Esophagus muscularis mucosa (tissue), 4 donors: ENCODE data around the gene MRTFA. TPM values are rescaled to one million over a fixed set of nuclear protein-coding genes. Genes with fewer than 3 reads are reported as not detected.

ENCODE experiments used
- DNase-seq: peaks from one replicate; pipeline ENCODE4 v3.0.0-alpha.2; 2017; ENCODE audit errors: extremely low spot score
- H3K27ac ChIP-seq, 4 donors: fragments of 200-600 bp; sonication (generic); replicated peaks in 1 of 4; 1 replicate in 3 of 4; 2 replicates in 1 of 4; pipeline ENCODE4 v1.5.1; 2016 to 2019; ENCODE audit warnings: mild to moderate bottlenecking in 1 of 4
- H3K27me3 ChIP-seq, 4 donors: fragments of 200-600 bp; sonication (generic); one replicate each; pipeline versions ENCODE4 v1.5.1 to v1.6.0; 2016 to 2019
- H3K36me3 ChIP-seq, 4 donors: fragments of 200-600 bp; sonication (generic); one replicate each; pipeline ENCODE4 v1.5.1; 2016 to 2019
- H3K4me1 ChIP-seq, 4 donors: fragments of 200-600 bp; sonication (generic); one replicate each; pipeline ENCODE4 v1.5.1; 2016 to 2019
- H3K4me3 ChIP-seq, 4 donors: fragments of 200-600 bp; sonication (generic); 1 replicate in 2 of 4; 2 replicates in 2 of 4; pipeline ENCODE4 v1.5.1; 2016 to 2019; ENCODE audit warnings: mild to moderate bottlenecking in 4 of 4, moderate library complexity in 1 of 4
- H3K9me3 ChIP-seq, 4 donors: fragments of 200-600 bp; sonication (generic); 1 replicate in 3 of 4; 2 replicates in 1 of 4; pipeline ENCODE4 v1.5.1; 2016 to 2019
- EP300 ChIP-seq: sonication (generic); formaldehyde crosslinking; IDR thresholded peaks from one replicate; pipeline ENCODE4 v1.6.1; 2017; ENCODE audit warnings: antibody characterized with exemption
- POLR2A ChIP-seq: fragments of 450-650 bp; IDR thresholded peaks from one replicate; pipeline ENCODE4 v1.6.1; 2017; ENCODE audit warnings: antibody characterized with exemption, moderate library complexity, mild to moderate bottlenecking, low read depth
- POLR2AphosphoS5 ChIP-seq, 2 donors: sonication (generic); formaldehyde crosslinking; IDR thresholded peaks; one replicate each; pipeline ENCODE4 v1.6.1; 2017; ENCODE audit warnings: antibody characterized with exemption in 2 of 2
- WGBS: methylation state at CpG from one replicate; pipeline ENCODE4 v1.1.5; 2018; 5-methylcytosine and 5-hydroxymethylcytosine counted together
- intact Hi-C: fragments of 100-400 bp; cut with DNase I; formaldehyde crosslinking; loops from one replicate; pipeline ENCODE4 v1.15.1; 2023
- total RNA-seq, 4 donors: library from RNA; depleted of rRNA; stranded (reverse); fragments of >200 nt; gene quantifications; one replicate each; pipeline versions ENCODE4 v1.1.0 to v1.2.1, GENCODE V29; 2016
- TF ChIP-seq, protein P1 (sequence below), 3 experiments: fragments of 200-600 bp in 2 of 3; fragments of 450-650 bp in 1 of 3; sonication (generic) in 2 of 3; IDR thresholded peaks; one replicate each; pipeline ENCODE4 v1.5.1; 2017 to 2019; ENCODE audit warnings: antibody characterized with exemption in 3 of 3, mild to moderate bottlenecking in 2 of 3, moderate library complexity in 1 of 3

The MRTFA gene
- total RNA-seq, 4 donors from 2014 or later: 55.6 to 88.7 (median 73.6) TPM

DNA sequence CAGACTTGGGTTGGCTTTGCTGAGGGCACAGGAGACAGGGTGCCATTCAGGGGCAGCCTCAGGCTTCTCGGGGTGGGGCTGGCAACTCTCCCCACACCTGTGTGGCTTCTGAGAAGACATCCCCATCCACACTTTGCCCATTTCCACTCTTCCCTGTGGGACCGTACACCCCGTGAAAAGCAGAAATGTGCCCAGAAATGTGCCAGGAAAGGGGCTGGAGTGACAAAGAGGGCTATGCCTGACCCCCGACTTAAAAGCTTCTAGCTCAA, 215.5 kb downstream of the MRTFA start:
- DNase-seq: no peak
- intact Hi-C loops: no loop called here
- no peaks in the 10 kb centered on the region for H3K27me3 ChIP-seq

DNA sequence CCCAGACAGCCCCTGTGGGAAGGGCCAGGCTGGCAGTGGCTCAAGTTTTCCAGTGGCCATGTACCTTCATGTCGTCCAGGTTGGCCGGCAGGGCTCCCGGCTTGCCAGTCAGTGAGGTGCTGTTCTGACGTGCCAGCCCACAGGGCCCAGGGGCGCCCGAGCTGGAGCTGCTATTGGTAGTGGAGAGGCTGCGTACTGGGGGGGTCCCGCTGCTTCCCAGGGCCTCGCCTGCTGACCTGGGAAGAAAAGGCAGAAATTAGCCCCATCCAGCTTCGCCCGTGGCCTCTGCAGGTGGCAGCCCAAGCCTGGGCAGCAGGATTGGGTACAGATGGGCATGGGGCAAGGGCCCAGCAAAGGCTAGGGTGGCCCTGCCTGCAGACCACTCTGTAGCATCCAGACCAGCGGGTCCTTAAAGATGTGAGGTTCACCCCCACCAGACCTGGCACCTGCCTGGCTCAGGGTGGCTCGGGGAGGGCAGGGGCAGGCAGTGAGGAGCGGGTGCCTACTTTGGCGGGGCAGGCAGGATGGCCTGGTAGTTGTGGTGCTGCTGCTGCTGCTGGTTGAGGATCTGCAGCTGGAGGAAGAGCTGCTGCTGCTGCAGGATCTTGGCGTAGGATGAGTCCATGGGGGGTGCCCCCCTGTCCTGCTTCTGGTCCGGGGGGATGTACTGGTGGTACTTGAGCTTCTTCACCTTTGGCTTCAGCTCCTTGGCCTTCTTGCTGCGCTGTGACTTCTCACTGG, 216.0 kb downstream of the MRTFA start:
- peaks cover 0 to 28% (median 15%) of the 10 kb centered on the region in 4 donors for H3K4me1 ChIP-seq
- intact Hi-C loops: no loop called here
- peaks cover 66 to 99% (median 95%) of the 10 kb centered on the region in 4 donors for H3K36me3 ChIP-seq
- WGBS: 96% methylated on average over 9 of the region's 18 CpGs
- no peak overlapping the region for H3K4me3 ChIP-seq
- no peak for TF ChIP-seq EP300
- no peak for TF ChIP-seq POLR2AphosphoS5 (IDR thresholded peaks at IDR 0.05)
- TF ChIP-seq, protein P1, sequence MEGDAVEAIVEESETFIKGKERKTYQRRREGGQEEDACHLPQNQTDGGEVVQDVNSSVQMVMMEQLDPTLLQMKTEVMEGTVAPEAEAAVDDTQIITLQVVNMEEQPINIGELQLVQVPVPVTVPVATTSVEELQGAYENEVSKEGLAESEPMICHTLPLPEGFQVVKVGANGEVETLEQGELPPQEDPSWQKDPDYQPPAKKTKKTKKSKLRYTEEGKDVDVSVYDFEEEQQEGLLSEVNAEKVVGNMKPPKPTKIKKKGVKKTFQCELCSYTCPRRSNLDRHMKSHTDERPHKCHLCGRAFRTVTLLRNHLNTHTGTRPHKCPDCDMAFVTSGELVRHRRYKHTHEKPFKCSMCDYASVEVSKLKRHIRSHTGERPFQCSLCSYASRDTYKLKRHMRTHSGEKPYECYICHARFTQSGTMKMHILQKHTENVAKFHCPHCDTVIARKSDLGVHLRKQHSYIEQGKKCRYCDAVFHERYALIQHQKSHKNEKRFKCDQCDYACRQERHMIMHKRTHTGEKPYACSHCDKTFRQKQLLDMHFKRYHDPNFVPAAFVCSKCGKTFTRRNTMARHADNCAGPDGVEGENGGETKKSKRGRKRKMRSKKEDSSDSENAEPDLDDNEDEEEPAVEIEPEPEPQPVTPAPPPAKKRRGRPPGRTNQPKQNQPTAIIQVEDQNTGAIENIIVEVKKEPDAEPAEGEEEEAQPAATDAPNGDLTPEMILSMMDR (IDR thresholded peaks at IDR 0.05): no peak
- TF ChIP-seq POLR2A: no peak
- no peak for DNase-seq
- H3K27me3 ChIP-seq: no peaks in the 10 kb centered on the region
- no peaks in the 10 kb centered on the region for H3K9me3 ChIP-seq
- no peak overlapping the region for H3K27ac ChIP-seq

More for the DNA sequence above, 215.5 kb downstream of the MRTFA start:
- 93% methylated on average over 4 of the region's 4 CpGs for WGBS
- Histone ChIP-seq H3K4me3 (no peak overlapping the region), H3K9me3 (no peaks in the 10 kb centered on the region), H3K27ac (no peak overlapping the region), H3K36me3 (peaks cover 69 to 100% (median 99%) of the 10 kb centered on the region in 4 donors), H3K4me1 (peaks cover 0 to 28% (median 13%) of the 10 kb centered on the region in 4 donors)
- TF ChIP-seq EP300 (no peak), POLR2AphosphoS5 (IDR thresholded peaks at IDR 0.05) (no peak), POLR2A (no peak)
- TF ChIP-seq, protein P1 (IDR thresholded peaks at IDR 0.05): no peak

DNA sequence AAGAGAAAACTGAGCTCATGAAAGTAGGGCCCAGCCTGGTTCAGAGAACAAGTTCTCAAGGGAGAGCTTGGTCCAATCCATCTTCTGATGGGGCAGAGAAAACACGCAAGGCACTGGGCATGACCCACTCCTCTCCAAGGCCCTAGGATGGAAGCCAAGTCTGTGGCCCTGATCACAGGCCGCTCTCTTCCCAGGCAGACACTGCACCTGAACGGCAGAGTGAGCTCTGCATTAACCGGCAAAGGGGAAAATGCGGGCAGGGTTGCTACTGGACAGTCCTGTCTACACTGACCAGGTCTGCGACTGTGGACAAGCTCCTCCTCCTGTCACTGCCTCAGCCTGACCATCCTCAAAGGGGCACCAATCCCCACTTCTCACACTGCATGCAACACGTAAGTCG, 216.8 kb downstream of the MRTFA start:
- WGBS: 82% methylated on average over 3 of the region's 8 CpGs
- TF ChIP-seq, protein P1 (IDR thresholded peaks at IDR 0.05): no peak
- TF ChIP-seq POLR2A (no peak), EP300 (no peak), POLR2AphosphoS5 (IDR thresholded peaks at IDR 0.05) (no peak)
- Histone ChIP-seq H3K36me3 (peaks cover 62 to 91% (median 87%) of the 10 kb centered on the region in 4 donors), H3K4me3 (no peak overlapping the region), H3K9me3 (no peaks in the 10 kb centered on the region), H3K27me3 (no peaks in the 10 kb centered on the region), H3K27ac (no peak overlapping the region), H3K4me1 (peaks cover 5 to 28% (median 18%) of the 10 kb centered on the region in 4 donors)
- intact Hi-C loops: no loop called here
- no peak for DNase-seq

DNA sequence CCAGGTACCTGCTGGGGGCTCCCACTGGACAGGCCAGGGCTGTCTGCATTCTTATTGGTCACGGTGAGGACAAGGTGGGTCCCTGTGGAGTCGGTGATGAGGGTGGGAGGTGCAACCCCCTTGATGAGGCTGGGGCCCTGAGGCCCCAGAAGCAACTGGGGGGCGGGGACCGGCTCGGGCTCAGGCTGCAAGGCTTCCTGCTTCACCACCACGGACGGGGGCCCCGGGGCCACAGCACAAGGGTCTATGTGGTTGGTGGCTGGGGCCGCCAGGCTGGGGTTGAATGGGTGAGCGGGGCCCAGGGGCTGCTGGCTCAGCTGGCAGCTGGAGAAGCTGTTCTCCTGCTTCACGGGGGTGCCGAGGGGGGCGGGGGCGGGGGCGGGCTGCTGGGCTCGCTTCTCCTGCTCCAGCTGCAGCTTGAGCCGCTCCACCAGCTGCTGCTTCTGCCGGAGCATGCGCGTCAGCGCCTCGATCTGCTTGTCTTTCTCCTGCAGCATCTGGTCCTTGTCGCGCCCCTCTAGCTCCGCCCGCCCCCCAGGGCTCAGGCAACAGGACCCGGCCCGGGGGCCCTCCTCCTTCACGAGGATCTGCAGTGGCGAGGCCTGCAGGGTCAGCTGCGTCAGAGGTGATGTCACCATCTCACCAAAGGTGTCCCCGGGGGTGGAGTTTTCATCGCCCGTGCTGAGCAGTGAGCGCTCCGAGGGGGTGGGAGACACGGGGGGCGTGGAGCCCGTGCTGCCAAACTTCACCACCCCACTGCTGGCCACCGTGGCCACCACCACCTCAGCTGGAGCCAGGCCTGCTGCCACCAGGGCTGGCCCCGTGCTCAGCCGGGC, 217.9 kb downstream of the MRTFA start:
- Histone ChIP-seq H3K27ac (no peak overlapping the region), H3K4me1 (peaks cover 5 to 26% (median 22%) of the 10 kb centered on the region in 4 donors), H3K9me3 (no peaks in the 10 kb centered on the region), H3K4me3 (no peak overlapping the region), H3K27me3 (no peaks in the 10 kb centered on the region), H3K36me3 (peaks cover 54 to 79% (median 76%) of the 10 kb centered on the region in 4 donors)
- TF ChIP-seq POLR2A: no peak
- no peak for TF ChIP-seq EP300
- TF ChIP-seq, protein P1 (IDR thresholded peaks at IDR 0.05): no peak
- no peak for TF ChIP-seq POLR2AphosphoS5 (IDR thresholded peaks at IDR 0.05)
- WGBS: 84% methylated on average over 20 of the region's 42 CpGs
- intact Hi-C loops: no loop called here
- no peak for DNase-seq
